ENCODE measurements around the gene RASGRP3.

- TF ChIP-seq EZH2 (IDR thresholded peaks at IDR 0.05; ENCODE audit: borderline replicate concordance, low read depth, low read length, poor library complexity, severe bottlenecking) (no peak), CTCF (conservative IDR thresholded peaks at IDR 0.05; ENCODE audit: low read depth, low read length) (no peak)
These were observed 28.1 kb upstream of the RASGRP3 start for GRCh38 chr2:33448220-33448899.
